Uterus (tissue), 2 donors: ENCODE results near the gene ADH7.

Experiments
- CTCF ChIP-seq, 4 experiments: fragments of 200-600 bp in 2 of 4; fragments of 450-650 bp in 2 of 4; sonication (generic) in 2 of 4; IDR thresholded peaks; one replicate each; pipeline ENCODE4 v1.5.1; 2016 to 2019; ENCODE audit warnings: antibody characterized with exemption in 4 of 4, mild to moderate bottlenecking in 2 of 4, moderate library complexity in 1 of 4
- POLR2A ChIP-seq, 2 donors: fragments of 450-650 bp; IDR thresholded peaks; one replicate each; pipeline ENCODE4 v1.6.1; 2016; ENCODE audit warnings: antibody characterized with exemption in 2 of 2, mild to moderate bottlenecking in 1 of 2, moderate library complexity in 1 of 2

- no peak for TF ChIP-seq POLR2A (IDR thresholded peaks at IDR 0.05)
- TF ChIP-seq CTCF (IDR thresholded peaks at IDR 0.05): no peak
Measured at GRCh38 chr4:99430106-99430505, 5.0 kb downstream of the ADH7 start.
